H1 (cell line): Measurements from ENCODE around the gene SPATA31C2. TPM values are rescaled to one million over a fixed set of nuclear protein-coding genes. Genes with fewer than 3 reads are reported as not detected.

Experiments
- CHD7 ChIP-seq: fragments of 300-600 bp; sonication (generic); IDR thresholded peaks from 2 replicates; pipeline ENCODE4 v1.7.1; 2012; ENCODE audit warnings: low read length, moderate library complexity, mild to moderate bottlenecking, inconsistent platforms; ENCODE audit not compliant: insufficient replicate concordance
- polyA plus RNA-seq, 7 experiments: library from polyadenylated mRNA; depleted of rRNA in 3 of 7; stranded (reverse) in 5 of 7; unstranded in 2 of 7; fragments of >200 nt in 5 of 7; fragments of 200-250 nt in 2 of 7; gene quantifications; 1 replicate in 5 of 7; 2 replicates in 1 of 7; 4 replicates in 1 of 7; pipeline versions ENCODE4 v1.2.1 to v1.2.3, GENCODE V29; 2011 to 2013; ENCODE audit warnings: missing spikeins in 2 of 7, mixed read lengths in 2 of 7
- total RNA-seq: library from RNA; stranded (reverse); fragmentation: NEBNext Ultra II Directional; extraction: Animal tissue kit (Norgen Biotek cat#: 25700); gene quantifications from 2 replicates; pipeline ENCODE4 v1.2.1, GENCODE V29; 2021

SPATA31C2 gene
- total and polyA plus RNA-seq, 2 of the 8 experiments (the other 6 are each of a cell fraction or from before 2014, with no cell fraction given), result 0.17 to 0.20 TPM

- TF ChIP-seq CHD7, result no peak
Measured at GRCh38 chr9:88180081-88180765, 41.9 kb upstream of the SPATA31C2 start (continued).
